BJ (cell line): Measurements from ENCODE around the gene POMT2. TPM values are rescaled to one million over a fixed set of nuclear protein-coding genes. Genes with fewer than 3 reads are reported as not detected.

Source experiments
- CTCF ChIA-PET: fragments of 350-600 bp; formaldehyde crosslinking; extraction: SDS; loops from one replicate; lab custom pipeline; 2021; ENCODE audit warnings: antibody characterized with exemption, inconsistent platforms; lab: Yijun Ruan, JAX
- POLR2A ChIA-PET: fragments of 300-600 bp; sonication (Branson Sonifier 250); formaldehyde crosslinking; extraction: SDS; loops from one replicate; lab custom pipeline; 2021; ENCODE audit warnings: antibody characterized with exemption; lab: Charles Lee
- DNase-seq: peaks from one replicate; pipeline ENCODE4 v3.0.0-alpha.2; 2011; ENCODE audit warnings: low read depth
- H3K27me3 ChIP-seq: 2 replicates; pipeline ENCODE4 v1.6.0; 2011; ENCODE audit warnings: low read length; ENCODE audit not compliant: control insufficient read depth, insufficient read depth
- H3K36me3 ChIP-seq: 2 replicates; pipeline ENCODE4 v1.5.1; 2011; ENCODE audit warnings: low read length; ENCODE audit not compliant: control insufficient read depth, insufficient read depth
- H3K4me3 ChIP-seq: 2 replicates; pipeline ENCODE4 v1.5.1; 2011; ENCODE audit warnings: low read depth, mild to moderate bottlenecking, control low read depth, low read length
- CTCF ChIP-seq: IDR thresholded peaks from 2 replicates; pipeline ENCODE4 v1.5.1; 2011; ENCODE audit warnings: low read depth, mild to moderate bottlenecking, control low read depth, inconsistent platforms, low read length, moderate library complexity; ENCODE audit not compliant: insufficient read depth
- polyA plus RNA-seq: library from polyadenylated mRNA; depleted of rRNA; stranded (reverse); fragments of >200 nt; gene quantifications from 2 replicates; pipeline ENCODE4 v1.2.3, GENCODE V29; 2011

The POMT2 gene
- polyA plus RNA-seq, 1 experiment: 23.3 TPM

- CTCF ChIA-PET: no interaction called here
- no peak overlapping the region for H3K4me3 ChIP-seq
- no peaks in the 10 kb centered on the region; the same call in 1 of the 2 replicates for H3K27me3 ChIP-seq
- POLR2A ChIA-PET: no interaction called here
- no peaks in the 10 kb centered on the region for H3K36me3 ChIP-seq
- no peak for DNase-seq
- TF ChIP-seq CTCF: no peak
Measured at GRCh38 chr14:77236814-77237213, 83.9 kb downstream of the POMT2 start.

- no peak for DNase-seq
- CTCF ChIA-PET: interaction anchor here (1.0 kb wide), 1 partner anchor 18 kb away, joined by 5 read pairs; no protein-coding TSS in a partner anchor
- H3K27me3 ChIP-seq: no peaks in the 10 kb centered on the region
- POLR2A ChIA-PET: no interaction called here
- TF ChIP-seq CTCF: no peak
- no peak overlapping the region for H3K4me3 ChIP-seq
- H3K36me3 ChIP-seq: no peaks in the 10 kb centered on the region
Measured at GRCh38 chr14:77231721-77232120, 89.0 kb downstream of the POMT2 start.

GRCh38 chr14:77230914-77231313 is 89.8 kb downstream of the POMT2 start:
- no peak for TF ChIP-seq CTCF
- CTCF ChIA-PET: interaction anchor here (0.6 kb wide), 1 partner anchor 1171 kb away, joined by 3 read pairs; no protein-coding TSS in a partner anchor
- POLR2A ChIA-PET: no interaction called here

GRCh38 chr14:77228056-77228455 is 92.6 kb downstream of the POMT2 start:
- no peaks in the 10 kb centered on the region for H3K27me3 ChIP-seq
- DNase-seq: no peak
- no peak overlapping the region for H3K4me3 ChIP-seq
- POLR2A ChIA-PET: no interaction called here
- CTCF ChIA-PET: interaction anchor here (1.1 kb wide), 1 partner anchor 93 kb away, joined by 3 read pairs; the partner anchor contains the start of genes GSTZ1 and POMT2
- H3K36me3 ChIP-seq: no peaks in the 10 kb centered on the region
- no peak for TF ChIP-seq CTCF

More at GRCh38 chr14:77230914-77231313, 89.8 kb downstream of the POMT2 start:
- Histone ChIP-seq H3K36me3 (no peaks in the 10 kb centered on the region), H3K4me3 (no peak overlapping the region), H3K27me3 (no peaks in the 10 kb centered on the region)
- DNase-seq: no peak

- H3K36me3 ChIP-seq: no peaks in the 10 kb centered on the region
- H3K4me3 ChIP-seq: no peak overlapping the region
- ChIA-PET CTCF (no interaction called here), POLR2A (no interaction called here)
- TF ChIP-seq CTCF: no peak
- no peaks in the 10 kb centered on the region for H3K27me3 ChIP-seq
- DNase-seq: no peak
Measured at GRCh38 chr14:77225892-77226557, 94.7 kb downstream of the POMT2 start.
